Measurements from ENCODE around the gene NLK.

- TF ChIP-seq CTCF (IDR thresholded peaks at IDR 0.05) (no peak), POLR2A (IDR thresholded peaks at IDR 0.05) (no peak)
Observed at GRCh38 chr17:28110184-28110583, 67.7 kb downstream of the NLK start.

Measured in body of pancreas (tissue), 4 donors.